SK-N-SH treated with all-trans-retinoic acid at 6 μM for 48 hours (cell line): ENCODE data around the gene RAB11FIP4.
"Not testable (repeated sequence)": the region's sequence is repeated elsewhere in the genome, so short reads cannot be mapped to it uniquely, and the experiment has no call there.

Source experiments
- ARNTL ChIP-seq: fragments of 450-650 bp; formaldehyde crosslinking; IDR thresholded peaks from 2 replicates; pipeline ENCODE4 v1.5.0; 2020; ENCODE audit warnings: low read depth, mild to moderate bottlenecking, moderate library complexity, borderline replicate concordance
- CREB5 ChIP-seq: fragments of 250-450 bp; sonication (Bioruptor Pico); IDR thresholded peaks from 2 replicates; pipeline ENCODE4 v1.5.1; 2020; ENCODE audit warnings: low read depth, mild to moderate bottlenecking, moderate library complexity
- ESRRG ChIP-seq: fragments of 250-450 bp; sonication (Bioruptor Pico); IDR thresholded peaks from 2 replicates; pipeline ENCODE4 v1.6.1; 2021; ENCODE audit warnings: mild to moderate bottlenecking
- GLIS3 ChIP-seq: fragments of 250-450 bp; sonication (Bioruptor Pico); IDR thresholded peaks from 2 replicates; pipeline ENCODE4 v1.5.0; 2020; ENCODE audit warnings: mild to moderate bottlenecking, moderate library complexity
- ISL1 ChIP-seq: fragments of 250-450 bp; sonication (Bioruptor Pico); IDR thresholded peaks from 2 replicates; pipeline ENCODE4 v2.1.2; 2022; ENCODE audit warnings: mild to moderate bottlenecking, moderate library complexity
- PATZ1 ChIP-seq: fragments of 250-450 bp; sonication (Bioruptor Pico); IDR thresholded peaks from 2 replicates; pipeline ENCODE4 v1.8.0; 2020; ENCODE audit warnings: mild to moderate bottlenecking, moderate library complexity, borderline replicate concordance
- PPARA ChIP-seq: fragments of 250-450 bp; sonication (Bioruptor Pico); IDR thresholded peaks from 2 replicates; pipeline ENCODE4 v1.5.0; 2020; ENCODE audit warnings: mild to moderate bottlenecking, borderline replicate concordance
- RARB ChIP-seq: fragments of 250-450 bp; sonication (Bioruptor Pico); IDR thresholded peaks from 2 replicates; pipeline ENCODE4 v1.8.0; 2021; ENCODE audit warnings: mild to moderate bottlenecking, moderate library complexity
- SNAI2 ChIP-seq: fragments of 250-450 bp; sonication (Bioruptor Pico); IDR thresholded peaks from 2 replicates; pipeline ENCODE4 v1.5.0; 2020; ENCODE audit warnings: mild to moderate bottlenecking, moderate library complexity
- TCF4 ChIP-seq: fragments of 250-450 bp; sonication (Bioruptor Pico); IDR thresholded peaks from 2 replicates; pipeline ENCODE4 v1.8.0; 2021; ENCODE audit warnings: mild to moderate bottlenecking, moderate library complexity, borderline replicate concordance
- ZC3H10 ChIP-seq: fragments of 250-450 bp; sonication (Bioruptor Pico); IDR thresholded peaks from 2 replicates; pipeline ENCODE4 v1.5.1; 2021; ENCODE audit warnings: mild to moderate bottlenecking, moderate library complexity
- ZFP30 ChIP-seq: fragments of 450-650 bp; formaldehyde crosslinking; IDR thresholded peaks from 2 replicates; pipeline ENCODE4 v1.5.0; 2022; ENCODE audit warnings: mild to moderate bottlenecking, moderate library complexity
- ZNF8 ChIP-seq: fragments of 450-650 bp; formaldehyde crosslinking; IDR thresholded peaks from 2 replicates; pipeline ENCODE4 v1.5.0; 2020; ENCODE audit warnings: mild to moderate bottlenecking, moderate library complexity

GRCh38 chr17:31382668-31383275 is 8.7 kb upstream of the RAB11FIP4 start:
- not testable (repeated sequence) for TF ChIP-seq ZC3H10 (CRISPR knock-in tag); ISL1; ZNF8 (CRISPR knock-in tag); ARNTL (CRISPR knock-in tag); PPARA; PATZ1 (CRISPR knock-in tag); CREB5 (CRISPR knock-in tag); GLIS3; ESRRG; RARB (CRISPR knock-in tag); TCF4 (CRISPR knock-in tag); ZFP30 (CRISPR knock-in tag); SNAI2 (CRISPR knock-in tag)
